GM13976 (cell line): ENCODE results near the gene SLC25A22.

ENCODE experiments used
- DNase-seq: peaks from one replicate; pipeline ENCODE4 v3.0.0; 2012; ENCODE audit warnings: low spot score
- in situ Hi-C: fragments of 300-500 bp; cut with MboI; formaldehyde crosslinking; loops from one replicate; pipeline ENCODE4 v1.12.0; 2022; ENCODE audit warnings: low sequenced_read_pairs, mixed read lengths, inconsistent platforms; ENCODE audit not compliant: unreplicated experiment
- TF ChIP-seq, protein P1 (sequence below): IDR thresholded peaks from 2 replicates; pipeline ENCODE4 v1.5.1; 2012; ENCODE audit warnings: borderline replicate concordance, mild to moderate bottlenecking; ENCODE audit not compliant: insufficient read depth; ENCODE audit errors: extremely low read depth, missing control alignments, control extremely low read depth

Gene SLC25A22

DNA sequence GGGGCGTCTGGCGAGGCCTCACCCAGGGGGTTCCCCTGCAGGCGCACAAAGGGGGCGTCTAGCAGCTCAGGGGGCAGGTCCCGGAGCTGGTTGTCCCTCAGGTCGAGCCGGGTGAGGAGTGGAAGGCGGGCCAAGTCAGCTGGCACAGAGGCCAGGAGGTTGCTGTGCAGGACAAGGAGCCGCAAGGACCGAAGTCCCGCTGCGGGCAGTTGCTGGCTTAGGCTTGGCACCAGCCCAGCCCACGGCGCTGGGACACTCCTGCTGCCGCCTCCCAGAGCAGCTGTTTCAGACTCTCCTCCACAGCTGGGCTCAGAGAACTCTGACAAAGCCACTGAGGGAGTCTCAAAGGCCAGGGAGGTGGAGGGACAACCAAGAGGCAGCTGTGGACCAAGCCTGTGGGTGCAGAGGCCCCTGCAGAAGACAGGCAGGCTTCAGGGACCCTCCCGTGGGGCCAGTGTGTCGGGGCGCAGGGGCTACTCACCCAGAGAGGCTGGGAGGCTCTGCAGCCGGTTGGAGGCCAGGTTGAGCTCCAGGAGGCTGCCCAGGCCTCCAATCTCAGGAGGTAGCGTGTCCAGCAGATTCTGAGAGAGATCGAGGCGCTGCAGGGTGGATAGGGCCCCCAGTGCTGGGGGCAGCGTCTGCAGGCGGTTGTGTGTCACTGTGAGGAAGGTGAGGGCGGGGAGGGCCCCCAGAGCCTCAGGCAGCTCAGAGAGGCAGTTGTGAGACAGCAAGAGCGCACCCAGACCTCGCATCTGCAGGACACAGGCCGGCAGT, 4.8 kb upstream of the SLC25A22 start:
- in situ Hi-C loops = no loop called here
- TF ChIP-seq, protein P1, sequence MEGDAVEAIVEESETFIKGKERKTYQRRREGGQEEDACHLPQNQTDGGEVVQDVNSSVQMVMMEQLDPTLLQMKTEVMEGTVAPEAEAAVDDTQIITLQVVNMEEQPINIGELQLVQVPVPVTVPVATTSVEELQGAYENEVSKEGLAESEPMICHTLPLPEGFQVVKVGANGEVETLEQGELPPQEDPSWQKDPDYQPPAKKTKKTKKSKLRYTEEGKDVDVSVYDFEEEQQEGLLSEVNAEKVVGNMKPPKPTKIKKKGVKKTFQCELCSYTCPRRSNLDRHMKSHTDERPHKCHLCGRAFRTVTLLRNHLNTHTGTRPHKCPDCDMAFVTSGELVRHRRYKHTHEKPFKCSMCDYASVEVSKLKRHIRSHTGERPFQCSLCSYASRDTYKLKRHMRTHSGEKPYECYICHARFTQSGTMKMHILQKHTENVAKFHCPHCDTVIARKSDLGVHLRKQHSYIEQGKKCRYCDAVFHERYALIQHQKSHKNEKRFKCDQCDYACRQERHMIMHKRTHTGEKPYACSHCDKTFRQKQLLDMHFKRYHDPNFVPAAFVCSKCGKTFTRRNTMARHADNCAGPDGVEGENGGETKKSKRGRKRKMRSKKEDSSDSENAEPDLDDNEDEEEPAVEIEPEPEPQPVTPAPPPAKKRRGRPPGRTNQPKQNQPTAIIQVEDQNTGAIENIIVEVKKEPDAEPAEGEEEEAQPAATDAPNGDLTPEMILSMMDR = no peak
- no peak for DNase-seq

DNA sequence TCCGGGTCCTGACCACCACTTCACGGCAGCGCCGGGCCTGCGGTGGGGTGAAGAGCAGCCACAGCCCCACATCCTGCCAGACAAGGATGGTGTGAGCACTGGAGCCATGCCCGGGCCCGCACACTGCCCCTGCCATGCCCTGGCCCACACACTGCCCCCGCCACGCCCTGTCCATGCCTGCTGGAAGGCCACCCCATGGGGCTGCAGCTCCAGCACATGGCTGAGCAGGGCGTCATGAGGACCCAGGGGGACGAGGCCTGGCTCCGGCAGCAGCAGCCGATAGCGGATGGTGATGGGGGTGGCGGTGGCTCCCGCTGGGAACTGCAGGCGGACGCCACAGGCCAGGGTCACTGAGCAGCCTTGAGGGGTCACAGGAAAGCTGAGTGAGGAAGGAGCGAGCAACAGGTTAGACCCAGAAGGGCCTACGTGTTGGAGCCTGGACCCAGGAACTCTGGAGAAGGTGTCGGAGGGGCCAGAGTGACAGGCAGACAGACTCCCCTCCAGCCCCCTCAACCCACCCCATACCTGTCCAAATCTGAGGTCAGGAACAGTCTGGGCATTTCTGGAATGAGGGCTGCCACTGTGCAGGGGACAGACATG, 4.0 kb upstream of the SLC25A22 start:
- TF ChIP-seq, protein P1 = no peak
- DNase-seq = no peak
- in situ Hi-C loops = no loop called here

DNA sequence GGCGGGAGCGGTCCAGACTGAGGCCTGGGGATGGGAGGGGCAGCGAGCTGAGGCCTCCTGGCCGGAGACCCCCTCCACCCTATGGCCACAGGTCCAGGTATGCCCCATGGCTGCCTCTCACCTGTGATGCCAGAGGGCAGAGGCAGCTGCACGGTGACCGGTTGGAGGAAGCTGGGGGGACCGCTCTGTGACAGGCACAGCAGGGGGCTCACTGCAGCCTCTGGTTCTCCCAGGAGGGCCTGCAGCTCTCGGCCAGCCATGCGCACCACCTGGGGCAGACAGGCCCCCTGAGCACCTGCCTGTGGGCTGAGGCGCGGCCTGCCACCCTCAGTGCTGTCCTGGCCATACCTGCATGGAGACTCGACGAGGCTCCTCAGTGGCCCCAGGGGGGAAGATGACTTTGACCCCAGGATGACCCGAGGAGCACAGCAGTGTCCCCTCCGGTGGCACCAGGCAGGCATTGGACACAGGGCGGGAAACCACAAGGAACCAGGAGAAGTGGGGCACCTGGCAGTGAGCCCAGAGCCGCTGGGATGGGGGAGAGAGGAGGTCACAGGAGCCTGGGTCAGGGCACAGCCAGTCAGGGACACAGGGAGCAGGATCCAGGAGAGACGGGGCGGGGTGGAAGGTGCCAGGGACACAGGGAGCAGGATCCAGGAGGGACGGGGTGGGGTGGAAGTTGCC, 3.2 kb upstream of the SLC25A22 start:
- DNase-seq = no peak
- TF ChIP-seq, protein P1 = no peak
- in situ Hi-C loops = no loop called here

DNA sequence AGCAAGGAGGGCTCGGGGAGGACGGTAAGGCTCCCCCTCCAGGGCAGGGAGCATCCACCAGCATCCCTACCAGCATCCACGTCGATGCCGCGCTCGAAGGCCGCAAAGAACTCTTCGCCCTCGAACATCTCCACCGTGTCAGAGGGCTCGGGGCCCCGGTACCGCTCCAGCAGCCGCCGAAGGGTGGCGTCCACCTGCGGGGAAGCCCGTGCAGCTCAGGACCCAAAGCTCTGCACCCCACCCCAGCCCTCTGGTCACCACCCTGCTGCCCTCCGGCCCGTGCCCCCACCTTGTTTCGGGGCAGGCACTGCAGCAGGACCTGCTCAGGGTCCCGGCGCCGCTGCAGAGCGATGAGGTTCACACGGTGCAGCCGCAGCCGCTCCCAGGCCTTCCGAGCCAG, 2.4 kb upstream of the SLC25A22 start:
- in situ Hi-C loops = no loop called here
- TF ChIP-seq, protein P1 = no peak
- no peak for DNase-seq

DNA sequence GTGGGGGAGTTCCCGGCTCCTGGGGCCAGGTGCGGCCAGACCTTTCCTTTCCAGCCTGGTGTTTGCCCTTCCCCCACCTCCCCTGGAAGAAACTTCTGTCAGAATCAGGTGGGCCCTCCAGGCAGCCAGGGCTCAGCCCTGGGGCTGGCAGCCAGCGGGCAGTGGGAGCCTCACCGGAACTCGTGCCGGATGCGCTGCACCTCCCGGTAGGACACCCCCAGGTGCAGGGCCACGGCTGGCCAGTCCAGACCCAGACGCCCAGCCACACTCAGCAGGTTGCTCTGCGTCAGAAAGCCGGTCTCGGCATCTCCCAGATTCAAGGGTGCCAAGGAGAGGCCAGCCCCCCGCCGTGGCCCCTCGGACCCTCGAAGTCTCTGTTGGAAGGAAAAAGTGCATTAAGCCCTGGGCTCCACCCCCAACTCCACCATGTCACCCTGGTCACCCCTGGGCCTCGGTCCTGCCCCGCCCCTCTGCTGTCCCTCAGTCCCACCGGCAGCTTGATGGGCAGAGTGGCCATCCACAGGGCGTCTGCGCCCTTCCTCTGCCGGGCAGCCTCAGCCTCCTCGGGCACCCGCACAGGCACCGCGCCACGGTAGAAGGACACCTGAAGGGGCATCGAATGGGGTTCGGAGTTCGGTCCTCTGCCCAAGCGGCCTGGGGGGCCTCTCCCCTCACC, 1.7 kb upstream of the SLC25A22 start:
- DNase-seq = no peak
- TF ChIP-seq, protein P1 = no peak
- in situ Hi-C loops = no loop called here
